Keratinocyte (primary cell): ENCODE data around the gene GALNT9. TPM values are rescaled to one million over a fixed set of nuclear protein-coding genes. Genes with fewer than 3 reads are reported as not detected.

Experiments
- DNase-seq: peaks from one replicate; pipeline ENCODE4 v3.0.0-alpha.2; 2011; ENCODE audit warnings: low read depth, missing footprints, low spot score
- FAIRE-seq: peaks from 2 replicates; lab custom pipeline; 2011; peaks lifted over from hg19 to GRCh38; lab: Jason Lieb, UNC
- H2AFZ ChIP-seq: 2 replicates; pipeline ENCODE4 v1.6.0; 2012; ENCODE audit warnings: low read length, control low read depth, inconsistent platforms; ENCODE audit not compliant: control insufficient read depth
- H3K27ac ChIP-seq: 2 replicates; pipeline ENCODE4 v1.5.1; 2011; ENCODE audit warnings: low read length; ENCODE audit not compliant: control insufficient read depth, insufficient read depth
- H3K27me3 ChIP-seq: 3 replicates; pipeline ENCODE4 v1.6.0; 2011; ENCODE audit warnings: low read length; ENCODE audit not compliant: control insufficient read depth, insufficient read depth; ENCODE audit errors: extremely low read depth
- H3K36me3 ChIP-seq, 2 experiments: 2 replicates in 1 of 2; 3 replicates in 1 of 2; pipeline ENCODE4 v1.5.1; 2011; ENCODE audit warnings: low read length in 2 of 2, mild to moderate bottlenecking in 1 of 2; ENCODE audit not compliant: control insufficient read depth in 2 of 2, insufficient read depth in 2 of 2; ENCODE audit errors: extremely low read depth in 1 of 2
- H3K4me1 ChIP-seq: 3 replicates; pipeline ENCODE4 v1.5.1; 2011; ENCODE audit warnings: low read length; ENCODE audit not compliant: control insufficient read depth, insufficient read depth; ENCODE audit errors: extremely low read depth
- H3K4me2 ChIP-seq: 3 replicates; pipeline ENCODE4 v1.6.0; 2011; ENCODE audit warnings: low read depth, low read length; ENCODE audit not compliant: control insufficient read depth, insufficient read depth; ENCODE audit errors: extremely low read depth
- H3K4me3 ChIP-seq, 3 experiments: fragments of 200-600 bp in 1 of 3; sonication (generic) in 1 of 3; 2 replicates in 2 of 3; 3 replicates in 1 of 3; pipeline ENCODE4 v1.5.1; 2011 to 2016; ENCODE audit warnings: low read length in 3 of 3, mild to moderate bottlenecking in 3 of 3, control low read depth in 2 of 3, inconsistent platforms in 1 of 3, low read depth in 1 of 3, mixed read lengths in 1 of 3, mixed run types in 1 of 3, moderate library complexity in 1 of 3; ENCODE audit not compliant: control insufficient read depth in 2 of 3, insufficient read depth in 2 of 3; ENCODE audit errors: extremely low read depth in 1 of 3
- H3K79me2 ChIP-seq: 2 replicates; pipeline ENCODE4 v1.6.0; 2012; ENCODE audit warnings: low read length; ENCODE audit not compliant: control insufficient read depth, insufficient read depth
- H3K9ac ChIP-seq: 3 replicates; pipeline ENCODE4 v1.6.0; 2011; ENCODE audit warnings: low read length; ENCODE audit not compliant: control insufficient read depth, insufficient read depth; ENCODE audit errors: extremely low read depth
- H3K9me1 ChIP-seq: 3 replicates; pipeline ENCODE4 v1.6.0; 2011; ENCODE audit warnings: low read length; ENCODE audit not compliant: control insufficient read depth, insufficient read depth; ENCODE audit errors: extremely low read depth
- H3K9me3 ChIP-seq: 2 replicates; pipeline ENCODE4 v1.5.1; 2012; ENCODE audit warnings: low read depth, low read length; ENCODE audit not compliant: control insufficient read depth
- H4K20me1 ChIP-seq: 3 replicates; pipeline ENCODE4 v1.6.0; 2011; ENCODE audit warnings: low read length; ENCODE audit not compliant: control insufficient read depth, insufficient read depth; ENCODE audit errors: extremely low read depth
- CTCF ChIP-seq, 3 experiments: IDR thresholded peaks in 1 of 3; conservative IDR thresholded peaks in 1 of 3; optimal IDR thresholded peaks in 1 of 3; 2 replicates in 2 of 3; 3 replicates in 1 of 3; pipeline versions ENCODE3 to v1.5.1; 2011; ENCODE audit warnings: low read length in 3 of 3, mild to moderate bottlenecking in 3 of 3, moderate library complexity in 2 of 3, control low read depth in 1 of 3, inconsistent platforms in 1 of 3; ENCODE audit not compliant: insufficient read depth in 2 of 3; ENCODE audit errors: extremely low read depth in 1 of 3
- EZH2 ChIP-seq: IDR thresholded peaks from one replicate; pipeline ENCODE4 v1.6.1; 2012; ENCODE audit warnings: inconsistent platforms, mild to moderate bottlenecking, low read length, moderate library complexity
- dilution Hi-C: fragments of 300-500 bp; cut with MboI; formaldehyde crosslinking; loops from one replicate; pipeline ENCODE4 v1.7.0; 2020; ENCODE audit warnings: low sequenced_read_pairs; ENCODE audit not compliant: extremely low pct_ligation_motif_present
- polyA plus RNA-seq, 5 experiments: library from polyadenylated mRNA; depleted of rRNA in 3 of 5; stranded (reverse) in 3 of 5; stranded (forward) in 1 of 5; unstranded in 1 of 5; fragments of >200 nt; gene quantifications; 1 replicate in 1 of 5; 2 replicates in 3 of 5; 3 replicates in 1 of 5; pipeline versions ENCODE4 v1.2.1 to v1.2.3, GENCODE V29; 2011 to 2012; ENCODE audit warnings: missing spikeins in 2 of 5, low read depth in 1 of 5, low replicate concordance in 1 of 5

GALNT9 gene
- polyA plus RNA-seq, 1 donor (not counting 4 experiments of a cell fraction or from before 2014, with no cell fraction given): not detected

- H3K4me2 ChIP-seq: no peak overlapping the region
- no peaks in the 10 kb centered on the region for H3K36me3 ChIP-seq
- H3K9me1 ChIP-seq: no peaks in the 10 kb centered on the region
- H4K20me1 ChIP-seq: no peaks in the 10 kb centered on the region
- dilution Hi-C loops: no loop called here
- H3K9ac ChIP-seq: no peak overlapping the region
- H3K27ac ChIP-seq: no peak overlapping the region
- H3K79me2 ChIP-seq: no peaks in the 10 kb centered on the region
- no peak for FAIRE-seq
- H3K4me3 ChIP-seq: no peak overlapping the region
- H2AFZ ChIP-seq: no peak overlapping the region
- H3K9me3 ChIP-seq: no peaks in the 10 kb centered on the region
- DNase-seq: no peak
- no peak for TF ChIP-seq EZH2
- no peak for TF ChIP-seq CTCF (optimal IDR thresholded peaks at IDR 0.05 in 1 of 3, IDR thresholded peaks at IDR 0.05 in 1 of 3, conservative IDR thresholded peaks at IDR 0.05 in 1 of 3; ENCODE audit: extremely low read depth in 1 of 3, insufficient read depth in 2 of 3, low read length in 3 of 3)
- H3K4me1 ChIP-seq: no peaks in the 10 kb centered on the region
- no peaks in the 10 kb centered on the region for H3K27me3 ChIP-seq
Observed at GRCh38 chr12:132257955-132258490, 71.4 kb downstream of the GALNT9 start.

GRCh38 chr12:132257206-132257954 is 72.0 kb downstream of the GALNT9 start:
- no peaks in the 10 kb centered on the region for H4K20me1 ChIP-seq
- no peaks in the 10 kb centered on the region for H3K9me3 ChIP-seq
- no peak overlapping the region for H3K27ac ChIP-seq
- no peaks in the 10 kb centered on the region for H3K9me1 ChIP-seq
- no peaks in the 10 kb centered on the region for H3K27me3 ChIP-seq
- H3K4me1 ChIP-seq: no peaks in the 10 kb centered on the region
- TF ChIP-seq EZH2 (no peak), CTCF (optimal IDR thresholded peaks at IDR 0.05 in 1 of 3, IDR thresholded peaks at IDR 0.05 in 1 of 3, conservative IDR thresholded peaks at IDR 0.05 in 1 of 3; ENCODE audit: extremely low read depth in 1 of 3, insufficient read depth in 2 of 3, low read length in 3 of 3) (no peak)
- H3K79me2 ChIP-seq: no peaks in the 10 kb centered on the region
- H3K36me3 ChIP-seq: no peaks in the 10 kb centered on the region
- H3K4me3 ChIP-seq: no peak overlapping the region
- no peak overlapping the region for H3K9ac ChIP-seq
- DNase-seq (no peak), FAIRE-seq (no peak)
- dilution Hi-C loops: no loop called here
- no peak overlapping the region for H2AFZ ChIP-seq
- no peak overlapping the region for H3K4me2 ChIP-seq
